ENCODE results near the gene DCP2.

- TF ChIP-seq MAX (IDR thresholded peaks at IDR 0.05; ENCODE audit: low read depth, low read length) (no peak), POLR2A (IDR thresholded peaks at IDR 0.05; ENCODE audit: extremely low read depth, insufficient read length) (no peak), CTCF (IDR thresholded peaks at IDR 0.05; ENCODE audit: low read depth, low read length) (no peak)
These were observed 88.2 kb downstream of the DCP2 start for GRCh38 chr5:113064806-113065205.
